H1 (cell line): Measurements from ENCODE around the gene SGMS1. TPM values are rescaled to one million over a fixed set of nuclear protein-coding genes. Genes with fewer than 3 reads are reported as not detected.
"Not testable (repeated sequence)": the region's sequence is repeated elsewhere in the genome, so short reads cannot be mapped to it uniquely, and the experiment has no call there.

Experiments
- CTCF ChIA-PET: fragments of 300-600 bp; sonication (Branson Sonifier 250); formaldehyde crosslinking; loops from one replicate; lab custom pipeline; 2021; ENCODE audit not compliant: partially characterized antibody; lab: Charles Lee
- POLR2A ChIA-PET: fragments of 300-600 bp; sonication (Branson Sonifier 250); formaldehyde crosslinking; loops from one replicate; lab custom pipeline; 2021; ENCODE audit warnings: inconsistent platforms; ENCODE audit not compliant: partially characterized antibody; lab: Charles Lee
- DNase-seq, 2 experiments: peaks; one replicate each; pipeline versions ENCODE4 v3.0.0 to v3.0.0-alpha.2; 2010 to 2022; ENCODE audit warnings: low spot score in 2 of 2, low read depth in 1 of 2, mixed read lengths in 1 of 2
- FAIRE-seq: peaks from 2 replicates; lab custom pipeline; 2011; peaks lifted over from hg19 to GRCh38; lab: Jason Lieb, UNC
- H2AFZ ChIP-seq: 2 replicates; pipeline ENCODE4 v1.8.1; 2012; ENCODE audit warnings: low read length, inconsistent platforms
- H2AK5ac ChIP-seq: 2 replicates; pipeline ENCODE4 v1.6.1; 2013; ENCODE audit warnings: low read depth, low read length
- H2BK120ac ChIP-seq: replicated peaks from 2 replicates; pipeline ENCODE3; 2013; ENCODE audit warnings: low read depth, low read length, inconsistent platforms
- H2BK12ac ChIP-seq: 2 replicates; pipeline ENCODE4 v1.6.1; 2013; ENCODE audit warnings: low read depth, low read length
- H2BK15ac ChIP-seq: 2 replicates; pipeline ENCODE4 v1.6.1; 2013; ENCODE audit warnings: low read length
- H2BK20ac ChIP-seq: 2 replicates; pipeline ENCODE4 v1.6.1; 2013; ENCODE audit warnings: low read length
- H2BK5ac ChIP-seq: 2 replicates; pipeline ENCODE4 v1.6.1; 2013; ENCODE audit warnings: low read depth, low read length
- H3K14ac ChIP-seq: 2 replicates; pipeline ENCODE4 v1.6.1; 2013; ENCODE audit warnings: inconsistent platforms; ENCODE audit not compliant: insufficient read length
- H3K18ac ChIP-seq: 2 replicates; pipeline ENCODE4 v1.6.1; 2013; ENCODE audit warnings: low read length; ENCODE audit errors: extremely low read depth
- H3K23ac ChIP-seq: 2 replicates; pipeline ENCODE4 v1.6.1; 2013; ENCODE audit warnings: inconsistent platforms; ENCODE audit not compliant: insufficient read length
- H3K23me2 ChIP-seq: 2 replicates; pipeline ENCODE4 v1.6.1; 2013; ENCODE audit warnings: low read depth, low read length
- H3K27ac ChIP-seq: 2 replicates; pipeline ENCODE4 v1.6.1; 2011; ENCODE audit warnings: low read depth, low read length, inconsistent platforms
- H3K27me3 ChIP-seq, 4 experiments: replicated peaks in 1 of 4; 1 replicate in 1 of 4; 2 replicates in 3 of 4; pipeline versions ENCODE4 v1.6.1 to v1.8.1; 2011 to 2013; ENCODE audit warnings: low read length in 3 of 4, mild to moderate bottlenecking in 3 of 4, inconsistent platforms in 2 of 4, mixed read lengths in 2 of 4, moderate library complexity in 1 of 4; ENCODE audit not compliant: control insufficient read depth in 3 of 4, insufficient read depth in 3 of 4; ENCODE audit errors: extremely low read depth in 1 of 4
- H3K36me3 ChIP-seq, 4 experiments: 2 replicates each; pipeline versions ENCODE4 v1.6.1 to v1.8.1; 2011 to 2013; ENCODE audit warnings: mild to moderate bottlenecking in 4 of 4, low read length in 3 of 4, moderate library complexity in 2 of 4, control low read depth in 1 of 4, inconsistent platforms in 1 of 4; ENCODE audit not compliant: insufficient read depth in 4 of 4, control insufficient read depth in 2 of 4
- H3K4ac ChIP-seq: replicated peaks from 2 replicates; pipeline ENCODE3; 2013; ENCODE audit warnings: low read length, low read depth, mixed read lengths, inconsistent platforms; ENCODE audit not compliant: insufficient read length
- H3K4me1 ChIP-seq, 4 experiments: replicated peaks in 1 of 4; 1 replicate in 1 of 4; 2 replicates in 3 of 4; pipeline versions ENCODE4 v1.6.1 to v1.8.1; 2011 to 2013; ENCODE audit warnings: low read length in 3 of 4, inconsistent platforms in 2 of 4, mixed read lengths in 1 of 4; ENCODE audit not compliant: insufficient read depth in 4 of 4, control insufficient read depth in 3 of 4
- H3K4me2 ChIP-seq, 2 experiments: 2 replicates each; pipeline versions ENCODE4 v1.6.1 to v1.8.1; 2011 to 2013; ENCODE audit warnings: low read depth in 2 of 2, low read length in 2 of 2, control low read depth in 1 of 2, inconsistent platforms in 1 of 2, mild to moderate bottlenecking in 1 of 2; ENCODE audit not compliant: insufficient read depth in 1 of 2
- H3K4me3 ChIP-seq, 4 experiments: fragments of 200-600, 300-600 bp in 1 of 4; sonication (generic), shearing (Covaris generic), sonication (Bioruptor Twin) in 1 of 4; 2 replicates each; pipeline versions ENCODE4 v1.5.1 to v1.8.1; 2011 to 2016; ENCODE audit warnings: low read length in 4 of 4, low read depth in 3 of 4, control low read depth in 2 of 4, inconsistent platforms in 2 of 4, mild to moderate bottlenecking in 2 of 4, mixed read lengths in 1 of 4, moderate library complexity in 1 of 4; ENCODE audit not compliant: insufficient read depth in 2 of 4; ENCODE audit errors: extremely low read depth in 1 of 4
- H3K56ac ChIP-seq: replicated peaks from 2 replicates; pipeline ENCODE3; 2013; ENCODE audit warnings: low read depth, mild to moderate bottlenecking, mixed read lengths, low read length, inconsistent platforms; ENCODE audit not compliant: insufficient read length
- H3K79me1 ChIP-seq: 2 replicates; pipeline ENCODE4 v1.6.1; 2013; ENCODE audit warnings: low read depth, low read length, control low read depth
- H3K79me2 ChIP-seq, 2 experiments: 2 replicates each; pipeline versions ENCODE4 v1.6.1 to v1.8.1; 2012 to 2013; ENCODE audit warnings: low read length in 2 of 2, mild to moderate bottlenecking in 2 of 2, inconsistent platforms in 1 of 2; ENCODE audit not compliant: insufficient read depth in 2 of 2, control insufficient read depth in 1 of 2
- H3K9ac ChIP-seq, 4 experiments: replicated peaks in 1 of 4; 1 replicate in 1 of 4; 2 replicates in 3 of 4; pipeline versions ENCODE4 v1.6.1 to v1.8.1; 2011 to 2013; ENCODE audit warnings: low read depth in 3 of 4, low read length in 3 of 4, control low read depth in 2 of 4, mild to moderate bottlenecking in 2 of 4, moderate library complexity in 2 of 4, inconsistent platforms in 1 of 4; ENCODE audit errors: extremely low read depth in 1 of 4
- H3K9me3 ChIP-seq, 2 experiments: 2 replicates each; pipeline versions ENCODE4 v1.6.1 to v1.8.1; 2012 to 2013; ENCODE audit warnings: mild to moderate bottlenecking in 2 of 2, moderate library complexity in 2 of 2, control low read depth in 1 of 2, inconsistent platforms in 1 of 2, low read depth in 1 of 2, low read length in 1 of 2, mixed read lengths in 1 of 2; ENCODE audit not compliant: insufficient read depth in 2 of 2
- H4K20me1 ChIP-seq, 2 experiments: replicated peaks in 1 of 2; 2 replicates each; pipeline versions ENCODE3 to v1.8.1; 2011 to 2013; ENCODE audit warnings: inconsistent platforms in 2 of 2, low read length in 2 of 2, mild to moderate bottlenecking in 1 of 2; ENCODE audit not compliant: insufficient read depth in 2 of 2, control insufficient read depth in 1 of 2
- H4K5ac ChIP-seq: 2 replicates; pipeline ENCODE4 v1.6.1; 2013; ENCODE audit warnings: low read length, low read depth, mixed read lengths, inconsistent platforms; ENCODE audit not compliant: insufficient read length
- H4K8ac ChIP-seq: 2 replicates; pipeline ENCODE4 v1.8.0; 2013; ENCODE audit warnings: mild to moderate bottlenecking, moderate library complexity, low read length, inconsistent platforms; ENCODE audit not compliant: insufficient read depth; ENCODE audit errors: extremely low read depth
- H4K91ac ChIP-seq: replicated peaks from 2 replicates; pipeline ENCODE3; 2013; ENCODE audit warnings: low read length, mixed read lengths, inconsistent platforms; ENCODE audit not compliant: insufficient read length
- CTCF ChIP-seq, 3 experiments: IDR thresholded peaks; 1 replicate in 2 of 3; 2 replicates in 1 of 3; pipeline versions ENCODE4 v1.5.1 to v1.6.1; 2011; ENCODE audit warnings: low read length in 3 of 3, mild to moderate bottlenecking in 3 of 3, inconsistent platforms in 2 of 3, low read depth in 1 of 3, moderate library complexity in 1 of 3; ENCODE audit not compliant: insufficient read depth in 1 of 3; ENCODE audit errors: control extremely low read depth in 1 of 3
- RAD21 ChIP-seq, 2 experiments: IDR thresholded peaks in 1 of 2; conservative IDR thresholded peaks in 1 of 2; 2 replicates each; pipeline ENCODE4 v1.6.1; 2011; ENCODE audit warnings: low read depth in 2 of 2, low read length in 2 of 2, improper control_type of control experiment in 1 of 2, inconsistent platforms in 1 of 2, mild to moderate bottlenecking in 1 of 2, moderate library complexity in 1 of 2
- WGBS, 2 experiments: shearing (Covaris generic) in 1 of 2; methylation state at CpG; one replicate each; pipeline versions ENCODE4 v1.1.6 to v1.1.7; 2013 to 2015; ENCODE audit warnings: low lambda C conversion rate in 2 of 2, mixed read lengths in 2 of 2, inconsistent platforms in 1 of 2, low coverage in 1 of 2, missing lambda C conversion rate in 1 of 2; ENCODE audit not compliant: insufficient replicate concordance in 2 of 2, insufficient coverage in 1 of 2, insufficient read length in 1 of 2; ENCODE audit errors: extremely low coverage in 1 of 2, missing lambda C conversion rate in 1 of 2; 5-methylcytosine and 5-hydroxymethylcytosine counted together
- polyA plus RNA-seq, 7 experiments: library from polyadenylated mRNA; depleted of rRNA in 3 of 7; stranded (reverse) in 5 of 7; unstranded in 2 of 7; fragments of >200 nt in 5 of 7; fragments of 200-250 nt in 2 of 7; gene quantifications; 1 replicate in 5 of 7; 2 replicates in 1 of 7; 4 replicates in 1 of 7; pipeline versions ENCODE4 v1.2.1 to v1.2.3, GENCODE V29; 2011 to 2013; ENCODE audit warnings: missing spikeins in 2 of 7, mixed read lengths in 2 of 7
- total RNA-seq: library from RNA; stranded (reverse); fragmentation: NEBNext Ultra II Directional; extraction: Animal tissue kit (Norgen Biotek cat#: 25700); gene quantifications from 2 replicates; pipeline ENCODE4 v1.2.1, GENCODE V29; 2021

Gene SGMS1
- total and polyA plus RNA-seq, 2 of the 8 experiments (the other 6 are each of a cell fraction or from before 2014, with no cell fraction given) = 6.0 to 15.6 TPM

GRCh38 chr10:50669957-50670356 is 46.2 kb upstream of the SGMS1 start:
- not testable (repeated sequence) for H3K79me2 ChIP-seq, H4K91ac ChIP-seq, H4K5ac ChIP-seq, H3K18ac ChIP-seq, H3K9ac ChIP-seq, H2AFZ ChIP-seq, H3K23ac ChIP-seq, H4K8ac ChIP-seq, H3K79me1 ChIP-seq, FAIRE-seq, H2BK20ac ChIP-seq, H2BK12ac ChIP-seq, H4K20me1 ChIP-seq, H2BK120ac ChIP-seq, H3K36me3 ChIP-seq, H2BK5ac ChIP-seq, H3K4me2 ChIP-seq, H2BK15ac ChIP-seq, H3K27me3 ChIP-seq, H3K4ac ChIP-seq, H3K4me3 ChIP-seq, H3K4me1 ChIP-seq, H3K23me2 ChIP-seq, H3K56ac ChIP-seq, H3K27ac ChIP-seq, H3K14ac ChIP-seq, H2AK5ac ChIP-seq, H3K9me3 ChIP-seq
- ChIA-PET CTCF (interaction anchor here (0.6 kb wide), 1 partner anchor 41 kb away, joined by 3 read pairs; no protein-coding TSS in a partner anchor), POLR2A (interaction anchor here (1.0 kb wide), 1 partner anchor 45 kb away, joined by 4 read pairs; no protein-coding TSS in a partner anchor)
- peak; percentile 20 to 35; a peak in 3 of 4 replicates for TF ChIP-seq RAD21 (IDR thresholded peaks at IDR 0.05 in 1 of 2, conservative IDR thresholded peaks at IDR 0.05 in 1 of 2; ENCODE audit: low read depth in 2 of 2, low read length in 2 of 2)
- TF ChIP-seq CTCF (IDR thresholded peaks at IDR 0.05; ENCODE audit: control extremely low read depth in 1 of 3, insufficient read depth in 1 of 3, low read depth in 1 of 3, low read length in 3 of 3) = peak in 2 of 3 experiments; percentile 13 to 17; a peak in 2 of 4 replicates
- DNase-seq = peak in 1 of 2 experiments; percentile 41
- 94% methylated on average over 3 of the region's 6 CpGs; no CpG with 5 or more reads in 1 of the 2 experiments for WGBS, 2 experiments
